Measurements from ENCODE around the gene GUCA2A.

GUCA2A gene

DNA sequence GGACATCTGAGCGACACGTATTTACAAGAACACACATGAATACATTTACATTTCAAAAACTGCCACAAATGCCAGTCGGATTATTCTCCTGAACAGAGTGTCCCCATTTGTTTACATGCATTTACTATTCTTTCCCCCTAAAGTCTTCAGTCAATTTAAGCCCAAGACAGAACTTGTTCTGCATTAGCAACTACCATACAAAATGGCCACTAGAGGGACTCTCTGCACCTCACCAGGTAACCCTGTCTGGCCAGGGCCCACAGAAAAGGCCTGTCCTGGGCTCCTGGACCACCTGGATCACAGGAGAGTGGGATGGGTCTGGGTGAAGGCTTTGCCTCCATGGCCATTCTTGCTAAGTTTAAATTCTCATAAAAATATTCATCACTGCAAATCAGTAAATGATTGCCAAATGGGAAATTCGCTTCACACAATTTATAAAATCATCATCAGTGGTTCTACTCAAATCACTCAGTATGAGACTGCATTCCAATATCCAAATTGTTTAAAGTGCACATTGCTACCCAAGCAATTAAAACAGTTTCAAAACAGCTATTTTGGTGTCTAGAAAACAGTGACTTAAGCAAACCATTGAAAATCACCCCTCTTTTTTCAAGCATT, 12.5 kb upstream of the GUCA2A start:
- peak in 3 of 4 experiments; percentile 46 to 56 (median 51) for DNase-seq

DNA sequence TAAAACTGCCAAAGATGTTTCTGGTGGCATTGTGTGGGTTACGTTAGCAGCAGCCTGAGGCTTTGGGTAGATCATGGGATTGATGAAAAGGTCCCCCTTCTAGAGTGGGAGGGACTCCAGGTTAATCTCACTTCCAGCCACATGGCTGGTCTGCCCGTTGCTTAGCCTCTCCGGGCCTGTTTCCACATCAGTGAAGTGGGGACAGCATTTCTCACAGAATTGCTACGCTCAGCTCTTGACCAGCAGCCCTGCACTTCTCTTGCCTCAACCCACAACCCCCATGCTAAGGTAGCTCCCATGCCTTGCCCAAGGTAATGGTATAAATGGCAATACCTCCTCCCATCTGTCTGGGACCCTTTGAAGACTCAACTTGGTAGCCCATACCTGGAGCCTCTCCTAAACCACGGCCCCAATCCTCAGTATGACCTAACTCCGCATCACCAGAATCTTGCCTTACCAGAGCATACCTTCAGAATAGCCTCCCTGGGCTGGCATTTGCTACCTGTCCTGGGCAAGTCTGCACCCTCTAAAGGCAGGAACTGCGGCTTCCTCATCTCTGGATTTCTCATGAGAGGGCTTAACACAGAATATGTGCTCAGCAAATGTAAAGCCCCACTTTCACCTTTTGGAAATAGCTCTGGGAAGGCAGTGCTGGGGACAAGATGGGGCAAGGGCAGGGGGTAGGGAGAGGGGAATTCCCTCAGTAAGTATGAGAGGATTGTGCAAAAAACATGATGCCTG, 10.9 kb upstream of the GUCA2A start:
- DNase-seq: no peak

- DNase-seq: no peak
Observed at GRCh38 chr1:42173961-42174735, 9.6 kb upstream of the GUCA2A start.

- DNase-seq: peak; percentile 60 to 81 (median 68)
Observed at GRCh38 chr1:42173155-42173933, 8.8 kb upstream of the GUCA2A start.

- no peak for DNase-seq
Observed at GRCh38 chr1:42172381-42173133, 8.0 kb upstream of the GUCA2A start.

GRCh38 chr1:42171679-42172266, 7.2 kb upstream of the GUCA2A start:
- no peak for DNase-seq

GRCh38 chr1:42170779-42171621, 6.5 kb upstream of the GUCA2A start:
- DNase-seq: no peak

GRCh38 chr1:42168763-42169162, 4.2 kb upstream of the GUCA2A start:
- no peak for DNase-seq

- peak; percentile 61 to 87 (median 76) for DNase-seq
Observed at GRCh38 chr1:42168391-42168670, 3.8 kb upstream of the GUCA2A start.

DNA sequence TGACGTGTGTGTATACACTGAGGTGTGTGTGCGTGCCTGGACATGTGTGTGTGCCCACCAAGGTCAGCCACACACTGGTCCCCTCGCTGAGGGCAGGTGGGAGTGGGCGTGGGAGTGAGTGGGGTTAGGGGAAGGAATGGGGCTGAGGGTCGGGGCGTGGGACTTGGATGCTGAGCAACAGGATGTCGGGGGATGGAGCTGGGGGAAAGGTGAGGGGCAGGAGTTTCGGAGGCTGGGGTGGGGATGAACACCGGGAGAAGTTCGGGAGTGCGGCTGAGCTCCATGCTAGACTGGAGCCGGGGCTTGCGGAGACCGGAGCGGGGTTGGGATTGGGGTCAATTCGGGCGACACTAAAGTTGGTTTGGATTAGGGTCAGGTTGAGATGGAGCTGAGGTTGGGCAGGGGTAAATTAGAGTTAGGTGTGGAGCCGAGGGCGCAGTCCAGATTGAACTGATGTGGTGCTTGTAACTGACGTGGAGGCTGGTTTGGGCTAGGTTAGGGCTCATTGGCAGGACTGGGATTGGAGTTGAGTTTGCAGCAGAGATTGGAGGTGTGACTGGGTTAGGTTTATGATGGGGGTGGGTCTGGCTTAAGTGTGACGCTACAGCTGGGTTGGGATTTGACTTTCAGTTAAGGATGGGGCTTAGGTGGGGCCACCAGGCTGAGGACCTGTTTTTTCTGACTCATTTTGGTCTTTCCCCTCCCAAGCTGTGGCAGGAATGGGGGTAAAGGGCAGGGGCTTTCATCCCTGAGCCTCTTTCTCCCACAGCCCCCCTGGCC, 3.3 kb upstream of the GUCA2A start:
- no peak for DNase-seq

GRCh38 chr1:42165511-42166210, 1.1 kb upstream of the GUCA2A start:
- no peak for DNase-seq

- no peak for DNase-seq
Observed at GRCh38 chr1:42163536-42164503, 725 bp downstream of the GUCA2A start.

DNA sequence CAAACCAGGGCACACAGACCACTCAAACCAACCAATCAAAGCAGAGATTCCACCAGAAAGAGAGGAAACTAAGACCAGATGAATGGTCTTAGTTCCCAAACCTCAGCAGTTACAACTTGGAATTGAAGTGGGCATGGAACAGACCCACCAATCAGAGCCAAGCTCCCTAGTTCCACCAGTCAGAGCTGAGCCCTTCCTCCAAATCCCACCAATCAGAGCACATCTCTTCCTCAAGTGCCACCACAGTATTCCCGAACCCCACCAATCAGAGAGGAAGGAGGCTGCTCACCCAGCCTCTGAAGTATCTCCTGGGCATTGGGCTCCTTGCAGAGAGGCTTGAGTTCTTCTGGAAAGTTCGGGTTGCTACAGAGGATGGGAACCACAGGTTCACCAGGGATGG, 1.4 kb downstream of the GUCA2A start:
- no peak for DNase-seq

DNA sequence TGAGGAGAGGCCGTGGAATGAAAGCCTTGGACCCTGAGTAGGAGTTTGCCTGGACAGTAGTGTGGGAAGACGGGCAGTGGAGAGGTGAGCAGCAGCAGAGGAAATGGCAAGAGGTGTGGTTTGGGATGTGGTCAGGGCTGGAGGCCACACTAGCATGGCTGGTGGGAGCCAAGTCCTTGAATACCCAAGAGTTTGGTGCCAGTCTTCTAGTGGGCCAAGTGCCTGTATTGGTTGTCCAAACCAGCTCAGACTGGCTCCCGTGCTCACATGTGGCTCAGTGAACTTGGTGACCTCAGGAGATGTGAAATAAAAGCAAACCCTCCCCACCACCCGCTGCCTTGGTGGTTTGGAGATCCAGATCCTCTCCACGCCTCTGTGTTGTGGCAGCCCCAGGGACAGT, 2.4 kb downstream of the GUCA2A start:
- no peak for DNase-seq

GRCh38 chr1:42158189-42158588, 6.4 kb downstream of the GUCA2A start:
- DNase-seq: no peak

GRCh38 chr1:42157667-42158066, 6.9 kb downstream of the GUCA2A start:
- peak; percentile 33 to 70 (median 48) for DNase-seq

- no peak for DNase-seq
Observed at GRCh38 chr1:42155362-42155761, 9.2 kb downstream of the GUCA2A start.

- no peak for DNase-seq
Observed at GRCh38 chr1:42154685-42155084, 9.9 kb downstream of the GUCA2A start.
